PC-3 (cell line): ENCODE results near the gene ELF2. TPM values are rescaled to one million over a fixed set of nuclear protein-coding genes. Genes with fewer than 3 reads are reported as not detected.

Experiments
- ATAC-seq: fragments of 200-7000 bp; cut with Tn5 transposase; 2 replicates; pipeline ENCODE4 v1.9.1; 2020; ENCODE audit warnings: mild to moderate bottlenecking, moderate library complexity
- BruUV-seq: library from RNA; stranded (reverse); fragments of 400-500 nt; replicated peaks from 2 replicates; lab custom pipeline; 2021; lab: Mats Ljungman, UMichigan
- CTCF ChIA-PET: fragments of 300-600 bp; sonication (Branson Sonifier 250); formaldehyde crosslinking; loops from one replicate; lab custom pipeline; 2022; ENCODE audit warnings: antibody characterized with exemption; lab: Charles Lee
- POLR2A ChIA-PET: fragments of 300-600 bp; sonication (Branson Sonifier 250); formaldehyde crosslinking; loops from one replicate; lab custom pipeline; 2022; ENCODE audit warnings: antibody characterized with exemption; ENCODE audit not compliant: unreplicated experiment; lab: Charles Lee
- DNase-seq: peaks from one replicate; pipeline ENCODE4 v3.0.0-alpha.2; 2015
- H2AFZ ChIP-seq: fragments of 300-600 bp; sonication (generic); 2 replicates; pipeline ENCODE4 v1.6.0; 2016; ENCODE audit warnings: antibody characterized with exemption, low read length
- H3F3A ChIP-seq: fragments of 300-600 bp; sonication (generic); one replicate; pipeline ENCODE4 v1.6.0; 2017; ENCODE audit warnings: antibody characterized with exemption, low read length, control low read depth, mild to moderate bottlenecking; ENCODE audit not compliant: unreplicated experiment
- H3K27ac ChIP-seq: fragments of 300-600 bp; sonication (generic); 2 replicates; pipeline ENCODE4 v1.5.1; 2016; ENCODE audit warnings: mild to moderate bottlenecking, low read length
- H3K27me3 ChIP-seq: fragments of 300-600 bp; sonication (generic); 2 replicates; pipeline ENCODE4 v1.6.1; 2016; ENCODE audit warnings: low read length, mixed read lengths
- H3K36me3 ChIP-seq: fragments of 300-600 bp; sonication (generic); 2 replicates; pipeline ENCODE4 v1.6.1; 2016; ENCODE audit warnings: low read depth, mixed run types, low read length, mixed read lengths
- H3K4me1 ChIP-seq: fragments of 300-600 bp; sonication (generic); 2 replicates; pipeline ENCODE4 v1.5.1; 2016; ENCODE audit warnings: low read length; ENCODE audit not compliant: insufficient read depth
- H3K4me2 ChIP-seq: fragments of 300-600 bp; sonication (generic); 2 replicates; pipeline ENCODE4 v1.6.0; 2016; ENCODE audit warnings: low read length
- H3K4me3 ChIP-seq: fragments of 300-600 bp; sonication (generic); 2 replicates; pipeline ENCODE4 v1.5.1; 2016; ENCODE audit warnings: mild to moderate bottlenecking, low read length, mixed read lengths
- H3K79me2 ChIP-seq: fragments of 300-600 bp; sonication (generic); 2 replicates; pipeline ENCODE4 v1.6.1; 2017; ENCODE audit warnings: low read length, mixed read lengths
- H3K9ac ChIP-seq: fragments of 300-600 bp; sonication (generic); 2 replicates; pipeline ENCODE4 v1.6.0; 2016; ENCODE audit warnings: mild to moderate bottlenecking, low read length
- H3K9me2 ChIP-seq: fragments of 300-600 bp; sonication (generic); replicated peaks from 2 replicates; pipeline ENCODE4 v1.6.1; 2016; ENCODE audit warnings: mixed run types, low read length, mixed read lengths
- H3K9me3 ChIP-seq: fragments of 300-600 bp; sonication (generic); 2 replicates; pipeline ENCODE4 v1.6.1; 2016; ENCODE audit warnings: low read length, mixed read lengths
- H4K20me1 ChIP-seq: fragments of 300-600 bp; sonication (generic); 2 replicates; pipeline ENCODE4 v1.6.1; 2016; ENCODE audit warnings: low read length, mixed read lengths
- EZH2 ChIP-seq: fragments of 300-600 bp; sonication (generic); IDR thresholded peaks from one replicate; pipeline ENCODE4 v1.6.1; 2017; ENCODE audit warnings: antibody characterized with exemption, mild to moderate bottlenecking, low read length; ENCODE audit not compliant: unreplicated experiment
- EZH2phosphoT487 ChIP-seq: fragments of 300-600 bp; sonication (generic); IDR thresholded peaks from 2 replicates; pipeline ENCODE4 v1.6.1; 2018; ENCODE audit warnings: mild to moderate bottlenecking, antibody characterized with exemption, low read length, borderline replicate concordance
- intact Hi-C: fragments of 100-400 bp; cut with micrococcal nuclease; formaldehyde crosslinking; loops from 2 replicates; pipeline ENCODE4 v1.9.0; 2023
- total RNA-seq: library from RNA; depleted of rRNA; stranded (reverse); fragments of >200 nt; gene quantifications from 2 replicates; pipeline ENCODE4 v1.2.3, GENCODE V29; 2014
- TF ChIP-seq, protein P1 (sequence below): fragments of 300-600 bp; sonication (generic); conservative IDR thresholded peaks from 2 replicates; pipeline ENCODE4 v1.5.1; 2017; ENCODE audit warnings: antibody characterized with exemption, low read depth, mild to moderate bottlenecking, low read length

Gene ELF2
- total RNA-seq, 1 experiment from 2014 or later: 18.5 TPM

DNA sequence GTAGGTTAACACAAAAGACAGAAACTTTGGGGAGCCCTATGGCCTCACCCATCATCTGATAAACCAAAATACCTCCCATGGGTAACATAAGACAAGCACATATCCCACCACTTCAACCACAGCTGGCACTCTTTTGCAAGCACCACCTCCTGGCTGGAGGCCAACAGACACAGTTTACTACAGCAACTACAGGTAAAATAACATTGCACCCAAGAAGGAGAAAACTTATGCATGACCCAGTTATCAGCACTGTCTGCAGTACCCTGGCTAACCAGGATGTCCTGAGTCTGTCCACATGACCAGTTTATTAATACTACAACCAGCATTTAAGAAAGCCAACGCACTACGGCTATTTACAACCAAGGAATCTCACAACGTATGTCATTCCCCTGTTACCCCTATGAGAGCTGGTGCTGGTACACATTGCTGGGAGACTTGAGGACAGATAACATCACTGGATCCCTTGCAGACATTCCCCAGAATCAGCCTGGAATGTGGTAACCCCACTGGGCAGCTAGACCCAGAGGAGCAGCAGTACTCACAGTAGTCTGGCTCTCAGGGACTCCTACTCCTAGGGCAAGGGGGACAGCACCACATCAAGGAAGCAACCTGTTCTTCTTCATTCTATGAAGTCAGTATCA lies 32.0 kb downstream of the ELF2 start:
- H3K9me3 ChIP-seq: no peaks in the 10 kb centered on the region
- CTCF ChIA-PET: no interaction called here
- no peaks in the 10 kb centered on the region for H4K20me1 ChIP-seq
- POLR2A ChIA-PET: no interaction called here
- no peak for DNase-seq
- H3F3A ChIP-seq: no peaks in the 10 kb centered on the region
- H3K9ac ChIP-seq: no peak overlapping the region
- no peaks in the 10 kb centered on the region for H3K4me1 ChIP-seq
- H3K27me3 ChIP-seq: no peaks in the 10 kb centered on the region
- TF ChIP-seq EZH2 (no peak), EZH2phosphoT487 (no peak)
- TF ChIP-seq, protein P1, sequence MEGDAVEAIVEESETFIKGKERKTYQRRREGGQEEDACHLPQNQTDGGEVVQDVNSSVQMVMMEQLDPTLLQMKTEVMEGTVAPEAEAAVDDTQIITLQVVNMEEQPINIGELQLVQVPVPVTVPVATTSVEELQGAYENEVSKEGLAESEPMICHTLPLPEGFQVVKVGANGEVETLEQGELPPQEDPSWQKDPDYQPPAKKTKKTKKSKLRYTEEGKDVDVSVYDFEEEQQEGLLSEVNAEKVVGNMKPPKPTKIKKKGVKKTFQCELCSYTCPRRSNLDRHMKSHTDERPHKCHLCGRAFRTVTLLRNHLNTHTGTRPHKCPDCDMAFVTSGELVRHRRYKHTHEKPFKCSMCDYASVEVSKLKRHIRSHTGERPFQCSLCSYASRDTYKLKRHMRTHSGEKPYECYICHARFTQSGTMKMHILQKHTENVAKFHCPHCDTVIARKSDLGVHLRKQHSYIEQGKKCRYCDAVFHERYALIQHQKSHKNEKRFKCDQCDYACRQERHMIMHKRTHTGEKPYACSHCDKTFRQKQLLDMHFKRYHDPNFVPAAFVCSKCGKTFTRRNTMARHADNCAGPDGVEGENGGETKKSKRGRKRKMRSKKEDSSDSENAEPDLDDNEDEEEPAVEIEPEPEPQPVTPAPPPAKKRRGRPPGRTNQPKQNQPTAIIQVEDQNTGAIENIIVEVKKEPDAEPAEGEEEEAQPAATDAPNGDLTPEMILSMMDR: no peak
- no peaks in the 10 kb centered on the region for H3K9me2 ChIP-seq
- H3K27ac ChIP-seq: no peak overlapping the region
- no peaks in the 10 kb centered on the region for H3K36me3 ChIP-seq
- H3K79me2 ChIP-seq: no peaks in the 10 kb centered on the region
- no peak overlapping the region for H3K4me2 ChIP-seq
- no peak overlapping the region for H3K4me3 ChIP-seq
- no TSS peak for BruUV-seq
- intact Hi-C loops: no loop called here
- no peak for ATAC-seq
- no peak overlapping the region for H2AFZ ChIP-seq

DNA sequence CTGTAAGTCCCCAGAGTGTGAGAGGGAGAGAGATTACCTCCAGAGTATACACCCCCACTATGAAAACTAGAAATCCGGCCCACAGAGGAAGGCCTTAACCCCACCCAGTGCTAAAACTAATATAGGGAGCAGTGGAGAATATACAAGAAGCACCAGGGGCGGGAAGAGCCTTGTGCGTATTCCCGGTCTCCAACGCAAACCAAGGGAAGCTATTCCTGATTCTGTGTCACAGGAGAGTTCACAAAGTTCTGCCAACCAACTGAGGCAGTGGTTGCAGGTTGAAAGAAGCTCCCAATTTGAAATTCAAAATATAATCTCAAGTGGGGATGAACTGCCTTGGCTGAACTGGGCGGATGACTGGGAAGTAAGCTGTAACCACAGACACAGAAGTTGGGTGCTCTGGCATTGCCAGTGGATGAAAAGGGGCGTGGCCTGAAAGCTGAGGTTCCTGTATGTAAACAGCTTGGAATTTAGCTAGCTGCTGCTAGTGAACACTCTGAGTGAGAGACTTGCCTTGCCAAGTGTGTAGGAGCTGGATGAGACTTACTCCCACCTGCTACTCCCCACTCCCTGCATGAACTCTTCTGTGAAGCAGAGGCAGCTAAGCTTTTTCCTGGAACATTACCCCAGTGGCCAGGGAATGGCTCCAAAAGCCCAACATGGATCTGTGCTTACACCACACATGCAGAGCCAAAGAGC lies 32.7 kb downstream of the ELF2 start:
- H3K4me1 ChIP-seq: no peaks in the 10 kb centered on the region
- H3K36me3 ChIP-seq: no peaks in the 10 kb centered on the region
- H3F3A ChIP-seq: no peaks in the 10 kb centered on the region
- H3K9ac ChIP-seq: no peak overlapping the region
- H3K27ac ChIP-seq: no peak overlapping the region
- H3K9me3 ChIP-seq: no peaks in the 10 kb centered on the region
- no peaks in the 10 kb centered on the region for H3K79me2 ChIP-seq
- intact Hi-C loops: no loop called here
- H4K20me1 ChIP-seq: no peaks in the 10 kb centered on the region
- TF ChIP-seq EZH2phosphoT487 (no peak), EZH2 (no peak)
- TF ChIP-seq, protein P1: no peak
- no peaks in the 10 kb centered on the region for H3K9me2 ChIP-seq
- ChIA-PET POLR2A (no interaction called here), CTCF (no interaction called here)
- no peak for ATAC-seq
- peak; percentile 28 for DNase-seq
- no peak overlapping the region for H2AFZ ChIP-seq
- no peak overlapping the region for H3K4me2 ChIP-seq
- no peak overlapping the region for H3K4me3 ChIP-seq
- no TSS peak for BruUV-seq
- H3K27me3 ChIP-seq: no peaks in the 10 kb centered on the region

DNA sequence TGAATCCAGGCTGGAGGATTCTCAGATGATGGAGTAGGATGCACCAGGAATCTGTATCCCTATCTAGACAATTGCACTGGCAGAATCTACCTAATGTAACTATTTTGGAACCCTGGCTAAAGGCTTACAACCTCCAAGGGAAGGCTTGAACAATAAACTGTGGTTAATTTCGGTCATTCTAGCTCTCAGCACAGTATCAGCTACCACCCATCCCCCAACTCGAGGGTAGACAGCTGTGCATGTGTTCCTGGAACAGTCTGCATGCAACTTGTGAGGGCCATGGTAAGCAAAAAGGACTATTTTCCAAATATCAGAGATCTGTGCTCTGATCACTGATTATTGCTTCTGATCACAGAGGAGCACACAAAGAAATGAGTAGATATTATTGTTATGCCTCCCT lies 34.0 kb downstream of the ELF2 start:
- Histone ChIP-seq H3K9me2 (no peaks in the 10 kb centered on the region), H3K27me3 (no peaks in the 10 kb centered on the region), H3F3A (no peaks in the 10 kb centered on the region), H3K9ac (no peak overlapping the region), H3K36me3 (no peaks in the 10 kb centered on the region), H3K4me3 (no peak overlapping the region), H2AFZ (no peak overlapping the region), H3K27ac (no peak overlapping the region), H3K4me1 (no peaks in the 10 kb centered on the region), H4K20me1 (no peaks in the 10 kb centered on the region), H3K79me2 (no peaks in the 10 kb centered on the region), H3K9me3 (no peaks in the 10 kb centered on the region), H3K4me2 (no peak overlapping the region)
- ChIA-PET POLR2A (no interaction called here), CTCF (no interaction called here)
- TF ChIP-seq EZH2phosphoT487: no peak
- TF ChIP-seq, protein P1: no peak
- TF ChIP-seq EZH2: no peak
- intact Hi-C loops: no loop called here
- no peak for DNase-seq
- BruUV-seq: no TSS peak
- ATAC-seq: no peak
